K562 (cell line): ENCODE data around the gene CLCNKA. TPM values are rescaled to one million over a fixed set of nuclear protein-coding genes. Genes with fewer than 3 reads are reported as not detected.

ENCODE experiments used
- ASH1L ChIP-seq: fragments of 450-650 bp; IDR thresholded peaks from 2 replicates; pipeline ENCODE4 v1.6.1; 2018; ENCODE audit warnings: borderline replicate concordance, mild to moderate bottlenecking, low read depth; ENCODE audit not compliant: partially characterized antibody
- RFX1 ChIP-seq: fragments of 450-650 bp; IDR thresholded peaks from 2 replicates; pipeline ENCODE4 v1.6.1; 2016; ENCODE audit warnings: mild to moderate bottlenecking, moderate library complexity
- SMAD4 ChIP-seq: fragments of 250-450 bp; sonication (Bioruptor Pico); conservative IDR thresholded peaks from 2 replicates; pipeline ENCODE4 v1.8.0; 2021; ENCODE audit warnings: inconsistent platforms, mild to moderate bottlenecking, moderate library complexity
- ZNF695 ChIP-seq: fragments of 450-650 bp; formaldehyde crosslinking; IDR thresholded peaks from 2 replicates; pipeline ENCODE4 v1.4.0; 2020; ENCODE audit warnings: mild to moderate bottlenecking, moderate library complexity
- ZNF764 ChIP-seq: fragments of 250-450 bp; sonication (Bioruptor Pico); IDR thresholded peaks from 2 replicates; pipeline ENCODE4 v1.4.0; 2020; ENCODE audit warnings: low read depth, mild to moderate bottlenecking, moderate library complexity
- ZNF77 ChIP-seq: fragments of 250-450 bp; sonication (Bioruptor Pico); IDR thresholded peaks from 2 replicates; pipeline ENCODE4 v1.5.0; 2020
- polyA plus RNA-seq, 8 experiments: library from polyadenylated mRNA; depleted of rRNA in 4 of 8; stranded (reverse) in 5 of 8; unstranded in 3 of 8; fragments of >200 nt; fragmentation: Nextera tagmentation in 2 of 8; fragmentation: Illumina TruSeq in 1 of 8; extraction: Ambion mirVana in 2 of 8; extraction: Trizol in 1 of 8; gene quantifications; 2 replicates each; pipeline versions ENCODE4 v1.2.1 to v1.2.3, GENCODE V29; 2011 to 2014; ENCODE audit warnings: inconsistent platforms in 1 of 8, missing spikeins in 1 of 8
- total RNA-seq, 7 experiments: library from RNA; depleted of rRNA in 6 of 7; stranded (reverse); fragments of >200 nt in 6 of 7; fragmentation: Illumina TruSeq in 2 of 7; extraction: Trizol in 2 of 7; gene quantifications; 2 replicates each; pipeline versions ENCODE4 v1.2.1 to v1.2.3, GENCODE V29; 2011 to 2021; ENCODE audit warnings: low replicate concordance in 1 of 7
- TF ChIP-seq, protein P1 (sequence below): sonication (generic); formaldehyde crosslinking; IDR thresholded peaks from 2 replicates; pipeline ENCODE4 v1.8.0; 2022; ENCODE audit warnings: missing genetic modification reagents, mild to moderate bottlenecking, borderline replicate concordance
- TF ChIP-seq, protein P2 (sequence below), 3 experiments: fragments of 200-800 bp in 1 of 3; fragments of 250-450 bp in 1 of 3; fragments of 450-650 bp in 1 of 3; sonication (Bioruptor Pico) in 1 of 3; sonication (Bioruptor generic) in 1 of 3; formaldehyde crosslinking in 1 of 3; IDR thresholded peaks; 2 replicates each; pipeline versions ENCODE4 v1.6.1 to v1.8.0; 2016 to 2022; ENCODE audit warnings: mild to moderate bottlenecking in 2 of 3, missing genetic modification characterization in 2 of 3, missing compliant biosample characterization in 1 of 3, moderate library complexity in 1 of 3
- TF ChIP-seq, protein P3 (sequence below), 2 experiments: fragments of 450-650 bp; formaldehyde crosslinking in 1 of 2; IDR thresholded peaks; 2 replicates each; pipeline versions ENCODE4 v1.4.0 to v1.6.1; 2014 to 2020; ENCODE audit warnings: mild to moderate bottlenecking in 2 of 2, borderline replicate concordance in 1 of 2, low read depth in 1 of 2
- TF ChIP-seq, protein P4 (sequence below): fragments of 250-450 bp; sonication (Bioruptor Pico); IDR thresholded peaks from 2 replicates; pipeline ENCODE4 v1.4.0; 2020

The CLCNKA gene
- total and polyA plus RNA-seq, 9 of the 15 experiments (the other 6 are each of a cell fraction or from before 2014, with no cell fraction given), result 0.03 to 0.37 (median 0.10) TPM; not detected in 3

DNA sequence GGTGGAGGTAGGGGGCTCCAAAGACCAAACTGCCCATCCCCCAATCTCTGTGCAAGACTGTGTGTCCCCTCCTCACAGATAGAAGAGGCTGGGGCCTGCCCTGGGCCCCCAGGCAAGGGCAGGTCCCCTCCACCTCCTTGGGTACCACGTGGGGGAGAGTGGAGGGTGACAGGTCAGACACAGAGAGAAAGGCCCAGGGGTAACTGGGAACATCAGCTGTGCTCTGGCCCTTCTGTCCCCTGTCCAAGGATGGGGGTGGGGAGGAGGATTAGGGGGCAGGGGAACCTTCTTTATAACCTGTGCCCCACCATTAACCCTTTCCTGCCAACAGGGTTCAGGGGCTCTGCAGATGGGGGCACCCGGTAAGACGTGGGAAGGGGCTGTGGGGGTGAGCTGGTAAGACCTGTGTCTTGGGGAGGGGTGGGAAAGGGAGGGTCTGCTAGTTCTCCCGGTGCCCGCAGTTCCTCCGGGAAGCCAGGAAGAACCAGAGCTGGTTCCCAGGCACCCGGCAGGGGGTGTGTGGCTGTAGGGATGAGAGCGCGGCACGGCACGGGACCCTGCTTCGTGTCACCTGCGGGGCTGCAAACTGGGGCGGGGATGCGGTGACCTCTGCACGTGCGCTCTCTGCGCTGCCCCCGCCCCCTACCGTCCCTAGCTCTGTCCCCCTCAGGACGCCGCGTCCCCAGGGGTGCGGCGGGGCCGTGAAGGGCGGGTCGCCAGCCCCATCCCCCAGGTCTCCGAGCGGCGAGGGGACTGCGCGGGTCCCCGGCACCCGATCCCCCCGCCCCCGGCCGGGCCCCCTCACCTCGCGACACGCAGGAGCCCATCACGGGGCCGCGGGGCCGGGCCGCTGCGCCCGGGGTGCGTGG, 51.0 kb downstream of the CLCNKA start (continued):
- TF ChIP-seq ZNF764 (CRISPR knock-in tag) (no peak), ZNF695 (CRISPR knock-in tag) (no peak), SMAD4 (CRISPR knock-in tag) (no peak), ZNF77 (CRISPR knock-in tag) (no peak), ASH1L (no peak), RFX1 (no peak)
- TF ChIP-seq, protein P1, sequence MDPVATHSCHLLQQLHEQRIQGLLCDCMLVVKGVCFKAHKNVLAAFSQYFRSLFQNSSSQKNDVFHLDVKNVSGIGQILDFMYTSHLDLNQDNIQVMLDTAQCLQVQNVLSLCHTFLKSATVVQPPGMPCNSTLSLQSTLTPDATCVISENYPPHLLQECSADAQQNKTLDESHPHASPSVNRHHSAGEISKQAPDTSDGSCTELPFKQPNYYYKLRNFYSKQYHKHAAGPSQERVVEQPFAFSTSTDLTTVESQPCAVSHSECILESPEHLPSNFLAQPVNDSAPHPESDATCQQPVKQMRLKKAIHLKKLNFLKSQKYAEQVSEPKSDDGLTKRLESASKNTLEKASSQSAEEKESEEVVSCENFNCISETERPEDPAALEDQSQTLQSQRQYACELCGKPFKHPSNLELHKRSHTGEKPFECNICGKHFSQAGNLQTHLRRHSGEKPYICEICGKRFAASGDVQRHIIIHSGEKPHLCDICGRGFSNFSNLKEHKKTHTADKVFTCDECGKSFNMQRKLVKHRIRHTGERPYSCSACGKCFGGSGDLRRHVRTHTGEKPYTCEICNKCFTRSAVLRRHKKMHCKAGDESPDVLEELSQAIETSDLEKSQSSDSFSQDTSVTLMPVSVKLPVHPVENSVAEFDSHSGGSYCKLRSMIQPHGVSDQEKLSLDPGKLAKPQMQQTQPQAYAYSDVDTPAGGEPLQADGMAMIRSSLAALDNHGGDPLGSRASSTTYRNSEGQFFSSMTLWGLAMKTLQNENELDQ (CRISPR knock-in tag), result no peak
- TF ChIP-seq, protein P2, sequence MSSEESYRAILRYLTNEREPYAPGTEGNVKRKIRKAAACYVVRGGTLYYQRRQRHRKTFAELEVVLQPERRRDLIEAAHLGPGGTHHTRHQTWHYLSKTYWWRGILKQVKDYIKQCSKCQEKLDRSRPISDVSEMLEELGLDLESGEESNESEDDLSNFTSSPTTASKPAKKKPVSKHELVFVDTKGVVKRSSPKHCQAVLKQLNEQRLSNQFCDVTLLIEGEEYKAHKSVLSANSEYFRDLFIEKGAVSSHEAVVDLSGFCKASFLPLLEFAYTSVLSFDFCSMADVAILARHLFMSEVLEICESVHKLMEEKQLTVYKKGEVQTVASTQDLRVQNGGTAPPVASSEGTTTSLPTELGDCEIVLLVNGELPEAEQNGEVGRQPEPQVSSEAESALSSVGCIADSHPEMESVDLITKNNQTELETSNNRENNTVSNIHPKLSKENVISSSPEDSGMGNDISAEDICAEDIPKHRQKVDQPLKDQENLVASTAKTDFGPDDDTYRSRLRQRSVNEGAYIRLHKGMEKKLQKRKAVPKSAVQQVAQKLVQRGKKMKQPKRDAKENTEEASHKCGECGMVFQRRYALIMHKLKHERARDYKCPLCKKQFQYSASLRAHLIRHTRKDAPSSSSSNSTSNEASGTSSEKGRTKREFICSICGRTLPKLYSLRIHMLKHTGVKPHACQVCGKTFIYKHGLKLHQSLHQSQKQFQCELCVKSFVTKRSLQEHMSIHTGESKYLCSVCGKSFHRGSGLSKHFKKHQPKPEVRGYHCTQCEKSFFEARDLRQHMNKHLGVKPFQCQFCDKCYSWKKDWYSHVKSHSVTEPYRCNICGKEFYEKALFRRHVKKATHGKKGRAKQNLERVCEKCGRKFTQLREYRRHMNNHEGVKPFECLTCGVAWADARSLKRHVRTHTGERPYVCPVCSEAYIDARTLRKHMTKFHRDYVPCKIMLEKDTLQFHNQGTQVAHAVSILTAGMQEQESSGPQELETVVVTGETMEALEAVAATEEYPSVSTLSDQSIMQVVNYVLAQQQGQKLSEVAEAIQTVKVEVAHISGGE (CRISPR knock-in tag; IDR thresholded peaks at IDR 0.05), result no peak
- TF ChIP-seq, protein P3, sequence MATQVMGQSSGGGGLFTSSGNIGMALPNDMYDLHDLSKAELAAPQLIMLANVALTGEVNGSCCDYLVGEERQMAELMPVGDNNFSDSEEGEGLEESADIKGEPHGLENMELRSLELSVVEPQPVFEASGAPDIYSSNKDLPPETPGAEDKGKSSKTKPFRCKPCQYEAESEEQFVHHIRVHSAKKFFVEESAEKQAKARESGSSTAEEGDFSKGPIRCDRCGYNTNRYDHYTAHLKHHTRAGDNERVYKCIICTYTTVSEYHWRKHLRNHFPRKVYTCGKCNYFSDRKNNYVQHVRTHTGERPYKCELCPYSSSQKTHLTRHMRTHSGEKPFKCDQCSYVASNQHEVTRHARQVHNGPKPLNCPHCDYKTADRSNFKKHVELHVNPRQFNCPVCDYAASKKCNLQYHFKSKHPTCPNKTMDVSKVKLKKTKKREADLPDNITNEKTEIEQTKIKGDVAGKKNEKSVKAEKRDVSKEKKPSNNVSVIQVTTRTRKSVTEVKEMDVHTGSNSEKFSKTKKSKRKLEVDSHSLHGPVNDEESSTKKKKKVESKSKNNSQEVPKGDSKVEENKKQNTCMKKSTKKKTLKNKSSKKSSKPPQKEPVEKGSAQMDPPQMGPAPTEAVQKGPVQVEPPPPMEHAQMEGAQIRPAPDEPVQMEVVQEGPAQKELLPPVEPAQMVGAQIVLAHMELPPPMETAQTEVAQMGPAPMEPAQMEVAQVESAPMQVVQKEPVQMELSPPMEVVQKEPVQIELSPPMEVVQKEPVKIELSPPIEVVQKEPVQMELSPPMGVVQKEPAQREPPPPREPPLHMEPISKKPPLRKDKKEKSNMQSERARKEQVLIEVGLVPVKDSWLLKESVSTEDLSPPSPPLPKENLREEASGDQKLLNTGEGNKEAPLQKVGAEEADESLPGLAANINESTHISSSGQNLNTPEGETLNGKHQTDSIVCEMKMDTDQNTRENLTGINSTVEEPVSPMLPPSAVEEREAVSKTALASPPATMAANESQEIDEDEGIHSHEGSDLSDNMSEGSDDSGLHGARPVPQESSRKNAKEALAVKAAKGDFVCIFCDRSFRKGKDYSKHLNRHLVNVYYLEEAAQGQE (IDR thresholded peaks at IDR 0.05; ENCODE audit: borderline replicate concordance), result no peak
- TF ChIP-seq, protein P3 (CRISPR knock-in tag; IDR thresholded peaks at IDR 0.05; ENCODE audit: low read depth), result no peak
- TF ChIP-seq, protein P4, sequence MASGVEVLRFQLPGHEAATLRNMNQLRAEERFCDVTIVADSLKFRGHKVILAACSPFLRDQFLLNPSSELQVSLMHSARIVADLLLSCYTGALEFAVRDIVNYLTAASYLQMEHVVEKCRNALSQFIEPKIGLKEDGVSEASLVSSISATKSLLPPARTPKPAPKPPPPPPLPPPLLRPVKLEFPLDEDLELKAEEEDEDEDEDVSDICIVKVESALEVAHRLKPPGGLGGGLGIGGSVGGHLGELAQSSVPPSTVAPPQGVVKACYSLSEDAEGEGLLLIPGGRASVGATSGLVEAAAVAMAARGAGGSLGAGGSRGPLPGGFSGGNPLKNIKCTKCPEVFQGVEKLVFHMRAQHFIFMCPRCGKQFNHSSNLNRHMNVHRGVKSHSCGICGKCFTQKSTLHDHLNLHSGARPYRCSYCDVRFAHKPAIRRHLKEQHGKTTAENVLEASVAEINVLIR (CRISPR knock-in tag), result no peak
